Measurements from ENCODE around the gene TP53I3. TPM values are rescaled to one million over a fixed set of nuclear protein-coding genes. Genes with fewer than 3 reads are reported as not detected.
"Not testable (repeated sequence)": the region's sequence is repeated elsewhere in the genome, so short reads cannot be mapped to it uniquely, and the experiment has no call there.

TP53I3 gene
- total RNA-seq, 1 experiment from 2014 or later: 13.5 TPM

GRCh38 chr2:24105816-24106215 lies 21.2 kb upstream of the TP53I3 start:
- H3K9me2 ChIP-seq (replicated peaks; ENCODE audit: insufficient read depth, low read length): no peaks in the 10 kb centered on the region
- no peak overlapping the region for H3K4me2 ChIP-seq (ENCODE audit: low read depth, low read length, poor library complexity, severe bottlenecking)
- no peaks in the 10 kb centered on the region for H4K20me1 ChIP-seq (ENCODE audit: insufficient read depth, low read depth, low read length)
- H3K9ac ChIP-seq (ENCODE audit: low read length): no peak overlapping the region
- no peak overlapping the region for H3K27ac ChIP-seq (ENCODE audit: low read length)
- no peaks in the 10 kb centered on the region for H3K27me3 ChIP-seq (ENCODE audit: low read length)
- H3K36me3 ChIP-seq (ENCODE audit: insufficient read depth, low read length): no peaks in the 10 kb centered on the region
- no peak for DNase-seq
- H3K4me1 ChIP-seq (ENCODE audit: low read length): peaks cover 13% of the 10 kb centered on the region
- H2AFZ ChIP-seq (ENCODE audit: low read length): no peak overlapping the region
- no peaks in the 10 kb centered on the region for H3K79me2 ChIP-seq (ENCODE audit: low read length)
- H3K4me3 ChIP-seq (ENCODE audit: low read length): no peak overlapping the region
- H3K9me3 ChIP-seq (ENCODE audit: low read length): no peaks in the 10 kb centered on the region

GRCh38 chr2:24104906-24105305 lies 20.3 kb upstream of the TP53I3 start:
- peak; percentile 34 for DNase-seq
- Histone ChIP-seq H3K27ac (ENCODE audit: low read length) (no peak overlapping the region), H2AFZ (ENCODE audit: low read length) (no peak overlapping the region), H3K27me3 (ENCODE audit: low read length) (no peaks in the 10 kb centered on the region), H3K79me2 (ENCODE audit: low read length) (no peaks in the 10 kb centered on the region), H3K36me3 (ENCODE audit: insufficient read depth, low read length) (no peaks in the 10 kb centered on the region), H3K4me3 (ENCODE audit: low read length) (no peak overlapping the region), H4K20me1 (ENCODE audit: insufficient read depth, low read depth, low read length) (no peaks in the 10 kb centered on the region), H3K9ac (ENCODE audit: low read length) (no peak overlapping the region), H3K4me1 (ENCODE audit: low read length) (peaks cover 13% of the 10 kb centered on the region), H3K9me2 (replicated peaks; ENCODE audit: insufficient read depth, low read length) (no peaks in the 10 kb centered on the region), H3K4me2 (ENCODE audit: low read depth, low read length, poor library complexity, severe bottlenecking) (no peak overlapping the region), H3K9me3 (ENCODE audit: low read length) (no peaks in the 10 kb centered on the region)

GRCh38 chr2:24104110-24104650 lies 19.5 kb upstream of the TP53I3 start:
- H3K79me2 ChIP-seq (ENCODE audit: low read length): no peaks in the 10 kb centered on the region
- H3K9me3 ChIP-seq (ENCODE audit: low read length): no peaks in the 10 kb centered on the region
- no peaks in the 10 kb centered on the region for H3K27me3 ChIP-seq (ENCODE audit: low read length)
- H3K9me2 ChIP-seq (replicated peaks; ENCODE audit: insufficient read depth, low read length): no peaks in the 10 kb centered on the region
- H3K4me3 ChIP-seq (ENCODE audit: low read length): no peak overlapping the region
- peaks cover 13% of the 10 kb centered on the region for H3K4me1 ChIP-seq (ENCODE audit: low read length)
- H4K20me1 ChIP-seq (ENCODE audit: insufficient read depth, low read depth, low read length): no peaks in the 10 kb centered on the region
- no peak overlapping the region for H3K9ac ChIP-seq (ENCODE audit: low read length)
- DNase-seq: peak; percentile 33
- H2AFZ ChIP-seq (ENCODE audit: low read length): no peak overlapping the region
- H3K4me2 ChIP-seq (ENCODE audit: low read depth, low read length, poor library complexity, severe bottlenecking): no peak overlapping the region
- no peaks in the 10 kb centered on the region for H3K36me3 ChIP-seq (ENCODE audit: insufficient read depth, low read length)
- no peak overlapping the region for H3K27ac ChIP-seq (ENCODE audit: low read length)

DNA sequence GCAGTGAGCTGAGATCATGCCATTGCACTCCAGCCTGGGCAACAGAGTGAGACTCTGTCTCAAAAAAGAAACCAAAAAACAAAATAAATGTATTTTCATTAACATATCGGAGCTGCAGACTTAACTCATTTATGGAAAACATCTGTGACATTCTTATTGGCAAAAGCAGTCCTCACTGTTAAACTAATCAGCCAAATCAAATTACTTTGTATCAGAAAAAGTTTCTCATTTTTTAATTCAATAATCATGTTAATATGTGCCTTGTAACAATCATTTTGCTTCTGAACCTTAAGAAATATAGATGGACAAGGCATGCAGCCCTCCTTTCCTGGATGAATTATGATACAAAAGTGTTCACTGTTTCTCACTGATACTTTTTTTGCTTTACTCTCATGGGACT lies 18.0 kb upstream of the TP53I3 start:
- no peaks in the 10 kb centered on the region for H3K79me2 ChIP-seq (ENCODE audit: low read length)
- no peak overlapping the region for H3K9ac ChIP-seq (ENCODE audit: low read length)
- no peak overlapping the region for H3K4me3 ChIP-seq (ENCODE audit: low read length)
- H3K27me3 ChIP-seq (ENCODE audit: low read length): no peaks in the 10 kb centered on the region
- DNase-seq: no peak
- no peaks in the 10 kb centered on the region for H3K36me3 ChIP-seq (ENCODE audit: insufficient read depth, low read length)
- H3K4me2 ChIP-seq (ENCODE audit: low read depth, low read length, poor library complexity, severe bottlenecking): no peak overlapping the region
- no peaks in the 10 kb centered on the region for H3K9me2 ChIP-seq (replicated peaks; ENCODE audit: insufficient read depth, low read length)
- H2AFZ ChIP-seq (ENCODE audit: low read length): no peak overlapping the region
- no peak overlapping the region for H3K27ac ChIP-seq (ENCODE audit: low read length)
- no peaks in the 10 kb centered on the region for H4K20me1 ChIP-seq (ENCODE audit: insufficient read depth, low read depth, low read length)
- no peaks in the 10 kb centered on the region for H3K9me3 ChIP-seq (ENCODE audit: low read length)
- peaks cover 13% of the 10 kb centered on the region for H3K4me1 ChIP-seq (ENCODE audit: low read length)

- H3K9me2 ChIP-seq (replicated peaks; ENCODE audit: insufficient read depth, low read length): no peaks in the 10 kb centered on the region
- DNase-seq: peak; percentile 9
These were observed 17.4 kb upstream of the TP53I3 start for GRCh38 chr2:24101992-24102391.

GRCh38 chr2:24100732-24101131 lies 16.1 kb upstream of the TP53I3 start:
- H3K4me3 ChIP-seq (ENCODE audit: low read length); H3K27me3 ChIP-seq (ENCODE audit: low read length); H3K9ac ChIP-seq (ENCODE audit: low read length); H3K36me3 ChIP-seq (ENCODE audit: insufficient read depth, low read length); H3K4me2 ChIP-seq (ENCODE audit: low read depth, low read length, poor library complexity, severe bottlenecking); H3K79me2 ChIP-seq (ENCODE audit: low read length); H3K9me2 ChIP-seq (replicated peaks; ENCODE audit: insufficient read depth, low read length); H2AFZ ChIP-seq (ENCODE audit: low read length); H3K9me3 ChIP-seq (ENCODE audit: low read length); H4K20me1 ChIP-seq (ENCODE audit: insufficient read depth, low read depth, low read length); H3K27ac ChIP-seq (ENCODE audit: low read length): not testable (repeated sequence)
- peaks cover 13% of the 10 kb centered on the region for H3K4me1 ChIP-seq (ENCODE audit: low read length)
- peak; percentile 16 for DNase-seq

More at GRCh38 chr2:24101992-24102391, 17.4 kb upstream of the TP53I3 start:
- H3K79me2 ChIP-seq (ENCODE audit: low read length): no peaks in the 10 kb centered on the region
- H4K20me1 ChIP-seq (ENCODE audit: insufficient read depth, low read depth, low read length): no peaks in the 10 kb centered on the region
- no peak overlapping the region for H3K9ac ChIP-seq (ENCODE audit: low read length)
- no peak overlapping the region for H3K4me2 ChIP-seq (ENCODE audit: low read depth, low read length, poor library complexity, severe bottlenecking)
- H3K36me3 ChIP-seq (ENCODE audit: insufficient read depth, low read length): no peaks in the 10 kb centered on the region
- no peak overlapping the region for H3K4me3 ChIP-seq (ENCODE audit: low read length)
- no peak overlapping the region for H3K27ac ChIP-seq (ENCODE audit: low read length)
- H2AFZ ChIP-seq (ENCODE audit: low read length): no peak overlapping the region
- H3K27me3 ChIP-seq (ENCODE audit: low read length): no peaks in the 10 kb centered on the region
- peaks cover 13% of the 10 kb centered on the region for H3K4me1 ChIP-seq (ENCODE audit: low read length)
- no peaks in the 10 kb centered on the region for H3K9me3 ChIP-seq (ENCODE audit: low read length)

DNA sequence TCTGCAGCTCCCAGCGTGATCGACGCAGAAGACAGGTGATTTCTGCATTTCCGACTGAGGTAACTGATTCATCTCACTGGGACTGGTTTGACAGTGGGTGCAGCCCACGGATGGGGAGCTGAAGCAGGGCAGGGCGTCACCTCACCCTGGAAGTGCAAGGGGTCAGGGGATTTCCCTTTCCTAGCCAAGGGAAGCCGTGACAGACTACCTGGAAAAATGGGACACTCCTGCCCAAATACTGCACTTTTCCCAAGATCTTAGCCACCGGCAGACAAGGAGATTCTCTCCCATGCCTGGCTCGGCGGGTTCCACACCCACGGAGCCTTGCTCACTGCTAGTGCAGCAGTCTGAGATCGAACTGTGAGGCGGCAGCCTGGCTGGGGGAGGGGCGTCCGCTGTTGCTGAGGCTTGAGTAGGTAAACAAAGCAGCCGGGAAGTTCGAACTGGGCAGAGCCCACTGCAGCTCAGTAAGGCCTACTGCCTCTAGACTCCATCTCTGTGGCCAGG lies 10.6 kb upstream of the TP53I3 start:
- not testable (repeated sequence) for H3K79me2 ChIP-seq (ENCODE audit: low read length); H4K20me1 ChIP-seq (ENCODE audit: insufficient read depth, low read depth, low read length); H3K9me2 ChIP-seq (replicated peaks; ENCODE audit: insufficient read depth, low read length); H3K9me3 ChIP-seq (ENCODE audit: low read length); H3K4me3 ChIP-seq (ENCODE audit: low read length); H3K4me2 ChIP-seq (ENCODE audit: low read depth, low read length, poor library complexity, severe bottlenecking); H3K9ac ChIP-seq (ENCODE audit: low read length); H3K27me3 ChIP-seq (ENCODE audit: low read length); H3K27ac ChIP-seq (ENCODE audit: low read length); H2AFZ ChIP-seq (ENCODE audit: low read length); H3K4me1 ChIP-seq (ENCODE audit: low read length); H3K36me3 ChIP-seq (ENCODE audit: insufficient read depth, low read length)
- DNase-seq: peak; percentile 21

- H3K4me2 ChIP-seq (ENCODE audit: low read depth, low read length, poor library complexity, severe bottlenecking); H3K79me2 ChIP-seq (ENCODE audit: low read length); H3K36me3 ChIP-seq (ENCODE audit: insufficient read depth, low read length): not testable (repeated sequence)
These were observed 8.6 kb upstream of the TP53I3 start for GRCh38 chr2:24093270-24093669.

More at GRCh38 chr2:24093270-24093669, 8.6 kb upstream of the TP53I3 start:
- H3K9ac ChIP-seq (ENCODE audit: low read length); H4K20me1 ChIP-seq (ENCODE audit: insufficient read depth, low read depth, low read length); H3K27ac ChIP-seq (ENCODE audit: low read length); H3K4me1 ChIP-seq (ENCODE audit: low read length); H3K9me2 ChIP-seq (replicated peaks; ENCODE audit: insufficient read depth, low read length); H3K4me3 ChIP-seq (ENCODE audit: low read length); H3K9me3 ChIP-seq (ENCODE audit: low read length); H3K27me3 ChIP-seq (ENCODE audit: low read length); H2AFZ ChIP-seq (ENCODE audit: low read length): not testable (repeated sequence)
- DNase-seq: peak; percentile 16

Measured in Karpas-422 (cell line).